ENCODE measurements around the gene CLCA4. TPM values are rescaled to one million over a fixed set of nuclear protein-coding genes. Genes with fewer than 3 reads are reported as not detected.

CLCA4 gene
- total and polyA plus RNA-seq, 4 donors: 0.03 TPM; not detected in 3

DNA sequence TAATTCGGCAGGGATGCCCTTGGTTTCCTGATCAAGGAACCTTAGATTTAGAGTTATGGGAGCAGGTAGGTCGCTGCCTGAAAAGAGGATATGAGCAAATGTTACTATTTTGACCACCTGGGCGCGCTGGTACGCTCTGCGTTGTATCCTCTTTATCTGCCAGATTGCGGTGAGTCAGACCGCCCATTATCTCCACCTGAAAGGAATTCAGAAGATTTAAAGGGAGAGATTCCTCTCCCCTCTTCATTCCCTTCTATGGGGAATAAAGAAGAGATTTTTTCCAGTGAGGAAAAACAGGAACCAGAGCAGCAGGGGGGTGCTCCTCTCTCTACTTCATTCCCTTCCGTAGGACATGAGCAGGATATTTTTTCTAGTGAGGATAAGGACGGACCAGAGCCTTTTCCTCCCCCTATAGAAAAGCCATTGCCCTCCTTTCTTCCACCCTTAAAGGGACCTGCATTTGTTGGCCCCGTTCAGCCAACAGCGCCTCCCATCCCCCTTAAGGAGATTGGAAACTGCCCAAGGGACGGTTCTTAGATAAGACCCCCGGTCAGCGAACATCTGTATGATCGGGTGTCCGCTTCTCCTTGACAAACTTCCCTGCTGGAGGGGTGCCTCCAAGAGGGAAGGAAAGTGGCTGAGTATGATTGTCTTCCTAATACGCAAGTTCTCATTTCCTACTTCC, 44.0 kb upstream of the CLCA4 start:
- Histone ChIP-seq H3K4me3 (ENCODE audit: low read depth in 1 of 3, low read length in 3 of 3) (peak overlapping the region in 1 of 3 donors; percentile 25), H3K27ac (ENCODE audit: low read depth in 1 of 2, low read length in 2 of 2) (peak overlapping the region in 1 of 2 donors; percentile 51), H3K36me3 (ENCODE audit: control insufficient read depth in 4 of 4, insufficient read depth in 3 of 4, low read depth in 1 of 4, low read length in 3 of 4) (no peaks in the 10 kb centered on the region), H3K9me3 (ENCODE audit: control insufficient read depth in 4 of 4, low read length in 3 of 4) (no peaks in the 10 kb centered on the region), H3K4me1 (ENCODE audit: control insufficient read depth in 4 of 4, insufficient read depth in 4 of 4, low read length in 3 of 4) (peaks cover 0 to 5% (median 2%) of the 10 kb centered on the region in 4 donors), H3K9ac (ENCODE audit: low read depth in 1 of 2, low read length in 2 of 2) (no peak overlapping the region), H3K27me3 (ENCODE audit: control insufficient read depth in 4 of 4, insufficient read depth in 4 of 4, low read length in 3 of 4) (no peaks in the 10 kb centered on the region)
- WGBS: 34% methylated on average over 18 of the region's 18 CpGs
- no peak for DNase-seq (ENCODE audit: low spot score)
- TF ChIP-seq JUND (IDR thresholded peaks at IDR 0.05) (no peak), TAF1 (conservative IDR thresholded peaks at IDR 0.05) (no peak)

DNA sequence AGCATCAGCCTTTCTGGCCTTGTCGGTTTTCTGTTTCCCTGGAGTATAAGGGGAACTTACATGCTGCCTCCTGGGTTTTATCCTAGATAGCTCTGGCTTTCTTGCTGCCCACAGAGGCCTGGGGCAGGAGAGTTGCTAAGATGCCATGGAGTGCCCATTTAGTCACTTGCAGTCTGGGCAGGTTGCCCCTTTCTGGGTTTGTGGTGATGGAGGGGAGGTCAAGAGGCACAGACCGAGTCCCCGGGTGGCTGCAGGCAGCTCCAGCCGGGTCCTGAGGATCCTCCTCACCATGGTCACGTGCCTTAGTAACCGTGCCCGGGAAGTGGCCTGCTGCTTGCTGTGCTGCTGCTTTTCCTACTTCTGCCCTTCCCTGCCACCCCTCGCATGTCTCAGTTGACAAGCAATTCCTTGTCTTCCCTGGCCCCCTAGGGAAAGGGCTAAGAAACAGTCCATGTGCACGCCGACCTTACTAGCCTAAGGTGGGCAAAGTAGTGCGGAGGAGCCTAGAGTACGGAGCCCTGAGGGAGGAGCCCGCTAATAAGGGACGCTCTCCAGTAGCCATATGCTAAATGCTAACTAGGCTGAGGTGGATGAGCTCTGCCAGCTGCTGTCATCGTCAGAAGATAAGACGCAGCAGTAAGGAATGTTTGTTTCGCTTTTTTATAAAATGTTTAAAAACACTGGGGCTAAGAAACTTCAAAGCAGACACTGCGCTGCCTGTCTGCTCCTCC, 43.3 kb upstream of the CLCA4 start:
- TF ChIP-seq HNF4G (IDR thresholded peaks at IDR 0.05): no peak
- no peaks in the 10 kb centered on the region for H3K27me3 ChIP-seq (ENCODE audit: control insufficient read depth in 4 of 4, insufficient read depth in 4 of 4, low read length in 3 of 4)
- no peak overlapping the region for H3K9ac ChIP-seq (ENCODE audit: low read depth in 1 of 2, low read length in 2 of 2)
- no peak for DNase-seq (ENCODE audit: low spot score)
- no peaks in the 10 kb centered on the region for H3K9me3 ChIP-seq (ENCODE audit: control insufficient read depth in 4 of 4, low read length in 3 of 4)
- H3K36me3 ChIP-seq (ENCODE audit: control insufficient read depth in 4 of 4, insufficient read depth in 3 of 4, low read depth in 1 of 4, low read length in 3 of 4): no peaks in the 10 kb centered on the region
- 34% methylated on average over 18 of the region's 18 CpGs for WGBS
- H3K27ac ChIP-seq (ENCODE audit: low read depth in 1 of 2, low read length in 2 of 2): peak overlapping the region in 1 of 2 donors; percentile 51
- H3K4me1 ChIP-seq (ENCODE audit: control insufficient read depth in 4 of 4, insufficient read depth in 4 of 4, low read length in 3 of 4): peaks cover 0 to 5% (median 2%) of the 10 kb centered on the region in 4 donors
- peak overlapping the region in 1 of 3 donors; percentile 5 for H3K4me3 ChIP-seq (ENCODE audit: low read depth in 1 of 3, low read length in 3 of 3)

DNA sequence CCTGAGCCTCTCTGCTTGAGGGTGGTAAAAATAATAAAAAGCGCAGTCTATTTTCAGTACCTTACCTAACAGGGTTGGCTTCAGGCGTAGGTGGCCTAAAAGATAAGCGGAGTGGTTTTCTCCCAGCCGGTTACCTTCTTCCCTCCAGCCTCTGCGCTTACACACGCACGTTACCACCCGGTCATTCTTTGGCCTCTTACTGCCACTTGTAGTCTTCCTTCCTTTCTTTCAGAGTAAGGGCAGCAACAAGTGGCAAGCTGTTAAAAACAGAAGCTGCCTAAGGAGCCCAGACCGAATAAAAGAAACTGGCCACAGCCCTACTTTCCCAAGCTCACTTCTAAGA, 42.8 kb upstream of the CLCA4 start:
- Histone ChIP-seq H3K9ac (ENCODE audit: low read depth in 1 of 2, low read length in 2 of 2) (no peak overlapping the region), H3K27me3 (ENCODE audit: control insufficient read depth in 4 of 4, insufficient read depth in 4 of 4, low read length in 3 of 4) (no peaks in the 10 kb centered on the region), H3K27ac (ENCODE audit: low read depth in 1 of 2, low read length in 2 of 2) (no peak overlapping the region), H3K9me3 (ENCODE audit: control insufficient read depth in 4 of 4, low read length in 3 of 4) (no peaks in the 10 kb centered on the region), H3K36me3 (ENCODE audit: control insufficient read depth in 4 of 4, insufficient read depth in 3 of 4, low read depth in 1 of 4, low read length in 3 of 4) (no peaks in the 10 kb centered on the region), H3K4me3 (ENCODE audit: low read depth in 1 of 3, low read length in 3 of 3) (no peak overlapping the region), H3K4me1 (ENCODE audit: control insufficient read depth in 4 of 4, insufficient read depth in 4 of 4, low read length in 3 of 4) (peaks cover 0 to 5% (median 2%) of the 10 kb centered on the region in 4 donors)
- WGBS: 61% methylated on average over 9 of the region's 9 CpGs
- TF ChIP-seq, protein P1, sequence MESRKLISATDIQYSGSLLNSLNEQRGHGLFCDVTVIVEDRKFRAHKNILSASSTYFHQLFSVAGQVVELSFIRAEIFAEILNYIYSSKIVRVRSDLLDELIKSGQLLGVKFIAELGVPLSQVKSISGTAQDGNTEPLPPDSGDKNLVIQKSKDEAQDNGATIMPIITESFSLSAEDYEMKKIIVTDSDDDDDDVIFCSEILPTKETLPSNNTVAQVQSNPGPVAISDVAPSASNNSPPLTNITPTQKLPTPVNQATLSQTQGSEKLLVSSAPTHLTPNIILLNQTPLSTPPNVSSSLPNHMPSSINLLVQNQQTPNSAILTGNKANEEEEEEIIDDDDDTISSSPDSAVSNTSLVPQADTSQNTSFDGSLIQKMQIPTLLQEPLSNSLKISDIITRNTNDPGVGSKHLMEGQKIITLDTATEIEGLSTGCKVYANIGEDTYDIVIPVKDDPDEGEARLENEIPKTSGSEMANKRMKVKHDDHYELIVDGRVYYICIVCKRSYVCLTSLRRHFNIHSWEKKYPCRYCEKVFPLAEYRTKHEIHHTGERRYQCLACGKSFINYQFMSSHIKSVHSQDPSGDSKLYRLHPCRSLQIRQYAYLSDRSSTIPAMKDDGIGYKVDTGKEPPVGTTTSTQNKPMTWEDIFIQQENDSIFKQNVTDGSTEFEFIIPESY (IDR thresholded peaks at IDR 0.05): no peak
- TF ChIP-seq SP1 (IDR thresholded peaks at IDR 0.05): no peak
- no peak for TF ChIP-seq FOXA1 (IDR thresholded peaks at IDR 0.05)
- no peak for TF ChIP-seq YY1 (IDR thresholded peaks at IDR 0.05)
- no peak for TF ChIP-seq FOXA2 (IDR thresholded peaks at IDR 0.05)
- TF ChIP-seq, protein P2, sequence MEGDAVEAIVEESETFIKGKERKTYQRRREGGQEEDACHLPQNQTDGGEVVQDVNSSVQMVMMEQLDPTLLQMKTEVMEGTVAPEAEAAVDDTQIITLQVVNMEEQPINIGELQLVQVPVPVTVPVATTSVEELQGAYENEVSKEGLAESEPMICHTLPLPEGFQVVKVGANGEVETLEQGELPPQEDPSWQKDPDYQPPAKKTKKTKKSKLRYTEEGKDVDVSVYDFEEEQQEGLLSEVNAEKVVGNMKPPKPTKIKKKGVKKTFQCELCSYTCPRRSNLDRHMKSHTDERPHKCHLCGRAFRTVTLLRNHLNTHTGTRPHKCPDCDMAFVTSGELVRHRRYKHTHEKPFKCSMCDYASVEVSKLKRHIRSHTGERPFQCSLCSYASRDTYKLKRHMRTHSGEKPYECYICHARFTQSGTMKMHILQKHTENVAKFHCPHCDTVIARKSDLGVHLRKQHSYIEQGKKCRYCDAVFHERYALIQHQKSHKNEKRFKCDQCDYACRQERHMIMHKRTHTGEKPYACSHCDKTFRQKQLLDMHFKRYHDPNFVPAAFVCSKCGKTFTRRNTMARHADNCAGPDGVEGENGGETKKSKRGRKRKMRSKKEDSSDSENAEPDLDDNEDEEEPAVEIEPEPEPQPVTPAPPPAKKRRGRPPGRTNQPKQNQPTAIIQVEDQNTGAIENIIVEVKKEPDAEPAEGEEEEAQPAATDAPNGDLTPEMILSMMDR (IDR thresholded peaks at IDR 0.05; ENCODE audit: low read depth, low read length, missing input control): no peak
- no peak for TF ChIP-seq TAF1 (conservative IDR thresholded peaks at IDR 0.05)
- TF ChIP-seq, protein P3, sequence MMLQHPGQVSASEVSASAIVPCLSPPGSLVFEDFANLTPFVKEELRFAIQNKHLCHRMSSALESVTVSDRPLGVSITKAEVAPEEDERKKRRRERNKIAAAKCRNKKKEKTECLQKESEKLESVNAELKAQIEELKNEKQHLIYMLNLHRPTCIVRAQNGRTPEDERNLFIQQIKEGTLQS (IDR thresholded peaks at IDR 0.05): no peak
- TF ChIP-seq NR2F2 (IDR thresholded peaks at IDR 0.05): no peak
- DNase-seq (ENCODE audit: low spot score): no peak
